Stimulated activated CD4-positive, alpha-beta T cell treated with anti-CD3 and anti-CD28 coated beads, Interleukin-4, amount 100 ng/mL, for 24 hours (primary cell): ENCODE results near the gene GADD45B.
A peak's percentile ranks its signal among the peaks of the same experiment; 100 is the strongest.
"Not testable (repeated sequence)": the region's sequence is repeated elsewhere in the genome, so short reads cannot be mapped to it uniquely, and the experiment has no call there.

ENCODE experiments used
- DNase-seq: peaks from one replicate; pipeline ENCODE4 v3.0.0-alpha.2; 2020

The GADD45B gene

GRCh38 chr19:2469915-2470200, 6.1 kb upstream of the GADD45B start:
- not testable (repeated sequence) for DNase-seq

- DNase-seq: peak; percentile 91
Measured at GRCh38 chr19:2474232-2475017, 1.5 kb upstream of the GADD45B start.

DNA sequence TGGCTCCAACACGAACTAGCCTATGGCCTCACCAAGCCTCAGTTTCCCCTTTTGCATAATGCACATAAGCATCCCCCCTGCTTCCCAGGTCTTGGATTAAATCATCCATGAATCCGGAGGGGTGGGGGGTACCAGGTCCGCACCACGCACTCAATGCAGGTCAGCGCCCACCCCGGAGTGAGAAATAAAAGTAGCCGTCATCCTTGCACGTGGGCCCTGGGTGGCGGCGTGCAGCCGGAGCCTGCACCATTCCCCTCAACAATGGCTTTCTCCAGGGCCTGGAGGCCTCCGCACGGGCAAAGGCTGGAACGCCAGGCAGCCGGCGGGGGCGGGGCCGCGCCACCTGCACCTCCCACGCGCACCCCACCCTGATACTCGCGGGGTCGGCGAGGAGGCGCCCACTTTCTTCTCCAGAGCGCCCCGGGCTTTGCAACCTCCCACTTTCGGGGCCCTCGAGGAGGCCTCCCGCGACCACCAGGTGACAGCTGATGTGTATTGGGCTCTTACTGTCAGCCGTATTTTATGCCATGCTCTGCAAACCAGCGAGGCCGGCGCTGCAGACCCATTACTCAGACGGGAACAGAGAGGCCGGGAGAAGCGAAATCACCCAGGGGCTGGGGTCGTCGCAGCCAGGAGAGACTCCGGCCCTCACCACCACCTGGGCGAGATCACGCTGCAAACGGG, 767 bp upstream of the GADD45B start:
- peak; percentile 62 for DNase-seq

- peak; percentile 76 for DNase-seq
Measured at GRCh38 chr19:2476451-2477140, 669 bp downstream of the GADD45B start.

DNA sequence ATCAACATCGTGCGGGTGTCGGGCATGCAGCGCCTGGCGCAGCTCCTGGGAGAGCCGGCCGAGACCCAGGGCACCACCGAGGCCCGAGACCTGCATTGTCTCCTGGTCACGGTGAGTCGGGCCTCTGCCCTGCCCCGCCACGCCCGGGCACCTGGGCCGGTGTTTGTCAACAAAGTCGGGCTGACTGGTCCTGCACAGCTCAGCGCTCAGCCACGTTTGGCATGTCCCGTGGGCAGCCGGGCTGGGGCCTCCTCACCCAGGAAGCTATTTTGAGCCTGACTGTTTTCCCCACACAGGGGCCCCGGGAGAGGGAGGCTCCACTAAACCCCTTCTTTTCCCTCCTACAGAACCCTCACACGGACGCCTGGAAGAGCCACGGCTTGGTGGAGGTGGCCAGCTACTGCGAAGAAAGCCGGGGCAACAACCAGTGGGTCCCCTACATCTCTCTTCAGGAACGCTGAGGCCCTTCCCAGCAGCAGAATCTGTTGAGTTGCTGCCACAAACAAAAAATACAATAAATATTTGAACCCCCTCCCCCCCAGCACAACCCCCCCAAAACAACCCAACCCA, 1.3 kb downstream of the GADD45B start:
- DNase-seq: peak; percentile 37

DNA sequence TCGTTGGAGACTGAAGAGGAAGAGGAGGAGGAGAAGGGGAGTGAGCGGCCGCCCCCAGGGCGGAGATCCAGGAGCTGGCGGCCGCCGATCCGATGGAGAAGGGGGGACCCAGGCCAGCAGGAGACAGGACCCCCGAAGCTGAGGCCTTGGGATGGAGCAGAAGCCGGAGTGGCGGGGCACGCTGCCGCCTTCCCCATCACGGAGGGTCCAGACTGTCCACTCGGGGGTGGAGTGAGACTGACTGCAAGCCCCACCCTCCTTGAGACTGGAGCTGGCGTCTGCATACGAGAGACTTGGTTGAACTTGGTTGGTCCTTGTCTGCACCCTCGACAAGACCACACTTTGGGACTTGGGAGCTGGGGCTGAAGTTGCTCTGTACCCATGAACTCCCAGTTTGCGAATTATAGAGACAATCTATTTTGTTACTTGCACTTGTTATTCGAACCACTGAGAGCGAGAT, 1.8 kb downstream of the GADD45B start:
- no peak for DNase-seq

- peak; percentile 56 for DNase-seq
Measured at GRCh38 chr19:2478278-2478755, 2.4 kb downstream of the GADD45B start.

- DNase-seq: peak; percentile 66
Measured at GRCh38 chr19:2478756-2479555, 3.0 kb downstream of the GADD45B start.

DNA sequence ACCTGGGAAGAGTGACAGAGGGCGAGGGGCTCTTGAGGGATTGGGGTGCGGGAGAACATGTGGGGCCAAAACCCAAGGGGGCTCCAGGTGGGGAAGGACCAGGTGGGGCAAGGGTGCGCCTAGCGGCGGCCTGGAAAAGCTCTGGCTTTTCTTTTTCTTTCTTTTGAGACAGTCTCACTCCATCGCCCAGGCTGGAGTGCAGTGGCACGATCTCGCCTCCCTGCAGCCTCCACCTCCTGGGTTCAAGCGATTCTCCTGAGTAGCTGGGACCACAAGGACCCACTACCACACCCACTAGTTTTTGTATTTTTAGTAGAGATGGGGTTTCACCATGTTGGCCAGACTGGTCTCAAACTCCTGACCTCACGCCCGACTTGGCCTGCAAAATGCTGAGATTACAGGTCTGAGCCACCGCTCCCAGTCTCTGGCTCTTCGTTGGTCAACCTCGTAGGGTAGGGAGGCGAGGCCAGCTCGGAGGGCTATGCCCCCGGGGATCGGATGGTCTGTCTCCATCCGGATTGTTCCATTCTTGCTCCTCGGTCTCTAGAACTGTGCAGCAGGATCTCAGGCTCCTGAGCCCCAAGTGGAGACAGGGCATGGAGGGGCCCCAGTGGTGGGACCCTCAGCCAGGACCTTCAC, 3.7 kb downstream of the GADD45B start:
- no peak for DNase-seq

DNA sequence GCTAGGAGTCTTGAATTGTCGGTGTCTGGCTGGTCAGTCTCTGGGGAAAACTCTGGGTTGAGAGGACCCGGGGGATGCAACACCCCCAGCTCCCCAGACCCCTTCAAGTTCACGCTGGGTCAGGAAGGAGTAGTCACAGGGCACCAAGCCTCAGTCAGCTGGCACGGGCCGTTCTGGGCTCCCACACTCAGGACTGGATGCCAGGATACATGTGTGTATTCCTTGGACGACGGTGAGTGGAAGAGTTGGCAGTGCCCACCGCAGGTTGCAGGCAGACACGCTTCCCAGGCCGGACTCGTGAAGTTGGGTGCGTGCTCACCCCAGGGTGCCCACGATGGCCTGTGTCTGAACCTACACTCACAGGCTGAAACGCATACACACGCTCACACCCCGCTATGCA, 5.5 kb downstream of the GADD45B start:
- DNase-seq: no peak

DNA sequence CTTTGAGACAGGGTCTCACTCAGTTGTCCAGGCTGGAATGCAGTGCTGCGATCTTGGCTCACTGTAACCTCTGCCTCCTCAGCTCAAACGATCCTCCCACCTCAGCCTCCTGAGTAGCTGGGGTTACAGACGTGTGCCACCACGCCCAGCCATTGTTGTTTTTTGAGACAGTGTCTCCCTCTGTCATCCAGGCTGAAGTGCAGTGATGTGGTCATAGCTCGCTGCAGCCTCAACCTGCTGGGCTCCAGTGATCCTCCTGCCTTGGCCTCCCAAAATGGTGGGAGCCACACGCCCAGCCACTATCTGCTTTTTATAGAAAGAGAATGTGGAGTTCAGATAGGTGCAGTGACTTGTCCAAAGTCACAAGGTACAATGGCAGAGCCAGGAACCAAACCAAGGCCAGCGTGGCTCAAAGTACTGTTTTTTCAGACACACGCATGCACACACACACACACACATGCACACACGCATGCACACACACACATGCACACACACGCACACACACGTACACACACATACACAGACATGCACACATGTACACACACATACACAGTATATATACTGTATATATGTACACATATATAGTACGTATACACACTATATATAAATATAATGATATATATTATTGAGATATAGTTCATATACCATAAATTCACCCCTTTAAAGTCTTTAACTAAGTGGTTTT, 6.6 kb downstream of the GADD45B start:
- no peak for DNase-seq

- DNase-seq: no peak
Measured at GRCh38 chr19:2483084-2483483, 7.2 kb downstream of the GADD45B start.

DNA sequence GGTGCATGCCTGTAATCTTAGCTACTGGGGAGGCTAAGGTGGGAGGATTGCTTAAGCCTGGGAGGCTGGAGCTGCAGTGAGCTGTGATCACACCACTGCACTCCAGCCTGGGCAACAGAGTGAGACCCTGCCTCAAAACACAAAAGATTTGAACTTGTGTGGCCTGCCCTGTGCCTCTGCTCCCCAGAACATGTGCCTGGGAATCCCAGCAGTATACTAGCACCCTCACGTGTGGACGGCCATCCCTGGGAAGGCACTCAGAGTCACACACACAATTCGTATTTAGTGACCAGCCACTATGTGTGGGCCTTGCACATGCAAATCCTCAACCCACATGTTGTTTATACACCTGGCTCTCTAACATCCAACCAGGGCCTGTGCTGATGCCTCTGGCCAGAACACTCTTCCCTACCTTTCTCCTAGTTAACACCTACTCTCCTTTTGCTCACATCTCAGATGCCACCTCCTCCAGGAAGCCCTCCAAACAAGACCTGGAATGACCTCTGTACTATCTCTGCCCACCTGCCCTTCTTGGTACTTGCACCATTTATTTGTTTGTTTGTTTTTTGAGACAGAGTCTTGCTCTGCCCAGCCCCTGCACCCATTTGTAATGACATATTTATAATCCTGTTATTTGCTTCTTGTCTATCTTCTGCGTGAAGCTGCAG, 7.7 kb downstream of the GADD45B start:
- no peak for DNase-seq

GRCh38 chr19:2484178-2484937, 8.4 kb downstream of the GADD45B start:
- DNase-seq: no peak

DNA sequence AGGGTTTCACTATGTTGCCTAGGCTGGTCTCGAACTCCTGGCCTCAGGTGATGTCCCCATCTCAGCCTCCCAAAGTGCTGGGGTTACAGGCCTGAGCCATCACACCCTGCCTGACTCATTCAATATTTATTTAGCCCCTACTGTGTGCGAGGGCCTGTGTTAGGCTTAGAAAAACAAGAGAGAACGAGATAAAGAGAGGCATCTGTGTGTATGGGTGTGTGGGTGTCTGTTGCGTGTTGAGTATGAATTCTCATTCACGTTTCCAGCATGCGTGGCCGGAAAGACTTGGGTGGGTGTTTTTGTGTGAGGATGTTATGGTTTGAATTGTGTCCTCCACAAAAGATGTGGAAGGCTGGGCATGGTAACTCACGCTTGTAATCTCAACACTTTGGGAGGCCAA, 9.5 kb downstream of the GADD45B start:
- DNase-seq: no peak

- DNase-seq: no peak
Measured at GRCh38 chr19:2487090-2487489, 11.2 kb downstream of the GADD45B start.

DNA sequence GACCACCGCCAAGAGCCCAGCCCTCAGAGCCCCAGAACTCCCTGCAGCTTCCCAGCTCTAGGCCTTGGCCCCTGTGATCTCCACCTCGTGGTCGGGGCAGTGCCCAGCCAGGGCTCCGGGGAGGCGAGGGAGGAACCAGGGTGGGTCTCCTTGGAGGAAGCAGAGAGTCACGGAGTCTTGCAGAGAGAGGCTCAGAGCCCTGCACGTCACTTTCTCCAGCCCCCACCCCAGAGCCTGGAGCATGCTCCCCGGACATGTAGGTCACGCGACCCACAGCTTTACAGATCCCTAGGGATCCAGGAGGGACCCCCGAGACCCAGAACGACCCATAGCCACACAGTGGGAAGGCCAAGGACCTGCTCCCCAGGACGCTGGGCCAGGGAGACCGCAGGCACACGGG, 11.9 kb downstream of the GADD45B start:
- DNase-seq: no peak

GRCh38 chr19:2488405-2488941, 12.5 kb downstream of the GADD45B start:
- no peak for DNase-seq

GRCh38 chr19:2488942-2489731, 13.2 kb downstream of the GADD45B start:
- DNase-seq: no peak
